HG03521 (cell line): ENCODE data around the gene LRCH4.
"Not testable (repeated sequence)": the region's sequence is repeated elsewhere in the genome, so short reads cannot be mapped to it uniquely, and the experiment has no call there.

Experiments used
- ATAC-seq: cut with Tn5 transposase; IDR thresholded peaks from one replicate; pipeline ENCODE4 v1.9.1; 2021; ENCODE audit warnings: mild to moderate bottlenecking, moderate library complexity; ENCODE audit not compliant: unreplicated experiment

LRCH4 gene

DNA sequence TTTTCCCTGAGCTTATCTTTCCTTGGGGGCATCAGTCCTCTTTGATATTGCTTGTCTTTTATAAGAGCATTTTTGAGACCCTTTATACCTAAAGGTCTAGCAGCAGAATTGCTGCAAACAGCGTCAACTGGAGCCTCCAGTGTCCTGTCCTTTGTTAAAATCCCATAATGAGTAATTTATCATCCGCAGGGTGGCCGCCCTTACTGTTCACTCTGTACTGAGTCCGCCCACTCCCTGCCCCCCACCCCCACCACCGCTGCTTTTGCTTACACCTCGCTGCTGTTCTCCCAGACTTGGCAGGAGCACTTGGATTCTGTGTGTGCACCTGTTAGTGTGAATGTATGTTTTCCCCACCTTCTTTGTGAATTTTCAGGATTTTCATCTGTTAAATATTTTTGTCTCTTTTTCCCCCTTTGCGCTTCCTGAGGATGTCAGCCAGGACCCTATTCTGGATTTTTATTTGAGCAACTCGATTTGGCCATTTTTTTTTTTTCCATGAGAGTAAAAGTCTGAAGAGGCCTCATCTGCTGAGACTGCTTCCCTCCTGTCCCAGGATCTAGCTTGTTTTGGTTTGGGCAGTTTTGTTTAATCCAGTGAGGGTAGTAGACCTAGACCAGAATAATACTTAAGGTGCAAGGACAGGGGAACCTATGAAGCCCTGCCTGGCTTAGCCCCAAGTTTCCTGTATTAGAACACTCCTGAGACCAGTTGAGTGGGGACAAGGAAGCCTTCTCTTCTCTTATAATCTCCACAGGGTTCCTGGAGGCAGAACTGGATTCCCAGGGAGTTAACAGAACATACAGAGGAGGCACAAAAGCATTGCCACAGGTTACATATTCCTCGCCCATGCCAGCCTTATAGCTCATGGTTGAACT lies 38.8 kb downstream of the LRCH4 start:
- no peak for ATAC-seq

DNA sequence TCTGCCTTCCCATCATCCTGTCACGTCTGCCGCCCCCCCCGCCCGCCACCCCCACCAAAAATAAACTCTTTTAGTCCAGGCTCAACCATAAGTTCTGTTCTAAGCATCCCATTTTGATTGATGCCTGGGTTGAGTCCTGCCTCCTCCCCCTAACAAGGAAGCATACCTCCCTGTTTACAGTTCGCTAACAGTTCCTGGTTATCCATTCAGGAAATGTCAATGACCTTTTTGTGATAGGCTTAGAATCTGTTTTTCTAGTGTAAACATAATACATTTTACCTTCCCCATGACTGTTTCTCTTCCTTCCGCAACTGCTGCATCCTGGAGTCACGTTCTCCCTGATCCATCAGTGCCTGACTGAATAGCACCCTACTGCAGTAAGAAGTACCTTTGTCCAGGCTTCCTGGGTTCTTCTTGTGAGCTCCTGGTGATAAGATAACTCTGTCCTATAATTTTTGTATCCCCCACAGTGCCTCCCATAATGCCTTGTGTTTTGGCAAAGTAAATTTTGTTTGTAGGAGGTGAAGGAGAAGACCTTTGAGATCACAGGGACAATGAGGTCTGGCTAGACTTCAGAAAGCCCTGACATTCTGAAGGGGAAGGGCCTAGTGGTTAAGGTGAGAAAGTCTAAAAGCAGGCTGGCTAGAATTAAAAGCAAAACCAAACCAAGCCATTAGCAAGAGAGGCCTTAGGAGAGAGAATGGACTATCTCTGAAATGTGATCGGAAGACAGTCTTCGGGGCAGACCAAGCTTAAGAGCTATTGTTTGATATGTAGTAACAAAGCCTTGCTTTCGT lies 39.6 kb downstream of the LRCH4 start:
- no peak for ATAC-seq

DNA sequence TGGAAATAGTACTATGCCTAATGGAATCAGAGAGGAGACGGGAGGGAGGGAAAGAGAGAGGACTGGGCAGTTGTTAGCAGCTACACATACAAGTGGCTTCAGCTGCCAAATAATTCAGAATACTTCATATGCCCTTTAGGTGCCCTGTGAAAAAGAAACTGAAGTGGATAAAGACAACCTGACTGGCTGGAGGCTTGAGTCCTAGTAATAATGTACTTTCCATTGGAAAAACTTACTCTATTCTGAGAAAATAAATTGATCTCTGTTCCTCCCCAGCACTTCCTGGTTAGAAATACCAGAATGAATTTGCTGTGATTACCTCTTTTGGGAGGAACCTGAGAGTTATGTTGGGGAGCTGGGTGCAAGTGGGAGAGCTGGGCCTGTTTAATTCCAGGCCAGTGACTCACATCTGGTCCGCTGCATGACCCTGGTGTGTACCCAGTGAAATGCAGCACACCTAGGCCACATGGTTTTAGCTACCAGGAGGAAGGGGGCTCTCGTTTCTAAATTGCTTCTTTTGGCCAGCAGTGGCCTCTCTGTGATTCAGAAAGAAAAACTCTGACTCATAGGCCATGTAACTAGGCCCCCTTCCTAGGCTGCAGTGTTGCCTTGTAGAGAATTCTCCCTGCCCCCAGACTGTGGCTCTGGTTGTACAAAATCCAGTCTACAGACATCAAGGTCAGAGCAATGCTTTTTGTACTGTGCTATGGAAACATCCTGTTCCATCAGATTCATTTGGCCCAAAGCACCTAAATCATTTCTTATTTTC lies 40.4 kb downstream of the LRCH4 start:
- ATAC-seq, result no peak

DNA sequence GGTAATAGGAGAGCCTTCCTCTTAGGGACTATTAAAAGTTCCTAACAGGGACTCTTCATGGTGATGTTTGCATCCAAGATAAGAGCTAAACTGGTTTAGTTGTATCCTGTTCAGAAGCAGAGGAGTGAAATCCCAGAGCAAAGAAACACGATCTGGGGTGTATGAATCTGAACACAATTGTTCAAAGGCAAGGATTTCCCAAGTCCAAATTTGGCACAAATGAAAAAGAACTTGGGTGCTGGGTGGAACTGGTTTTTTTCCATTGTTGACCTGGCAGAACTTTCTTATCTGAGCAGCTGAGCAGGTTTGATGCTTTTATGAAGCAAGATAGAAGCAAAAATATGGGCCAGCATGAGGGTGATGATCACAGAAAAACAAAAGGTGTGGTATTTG lies 41.0 kb downstream of the LRCH4 start:
- no peak for ATAC-seq

DNA sequence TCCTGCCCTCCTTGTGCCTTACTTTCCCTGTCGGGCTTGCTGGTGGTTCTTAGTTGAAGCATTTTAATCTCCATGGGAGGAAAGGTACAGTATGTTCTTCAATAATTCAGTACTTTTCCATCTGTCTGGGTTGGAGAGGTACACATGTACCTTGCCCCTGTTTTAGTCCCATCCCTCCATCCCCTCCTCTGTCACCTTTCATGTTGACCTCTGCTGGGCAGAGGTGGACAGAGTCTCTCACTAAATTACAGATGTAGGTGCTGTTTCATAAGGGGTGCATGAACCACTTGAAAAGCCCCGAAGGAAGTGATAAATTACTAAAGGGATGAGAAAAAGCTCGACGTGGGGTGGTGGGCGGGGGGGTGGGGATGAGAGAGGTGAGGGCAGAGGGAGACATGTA lies 41.5 kb downstream of the LRCH4 start:
- ATAC-seq, result no peak

DNA sequence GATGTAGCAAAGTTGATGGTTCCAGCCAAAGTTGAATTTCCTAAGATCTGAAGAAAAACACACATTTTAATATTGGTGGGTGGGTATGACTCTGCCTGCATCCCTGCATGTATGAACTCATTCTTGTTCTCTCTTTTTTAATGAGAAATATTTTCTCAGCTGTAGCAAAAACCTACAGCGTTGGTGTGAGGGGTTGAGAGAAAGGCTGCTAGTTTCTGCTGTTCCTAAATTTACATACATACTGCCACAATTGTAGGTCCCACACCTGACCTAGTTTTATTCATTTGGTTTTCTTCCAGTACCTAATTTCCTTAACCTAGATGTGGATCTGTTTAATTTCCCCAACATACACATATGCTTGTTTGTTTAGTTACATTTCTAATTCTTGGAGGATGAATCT lies 42.3 kb downstream of the LRCH4 start:
- no peak for ATAC-seq

DNA sequence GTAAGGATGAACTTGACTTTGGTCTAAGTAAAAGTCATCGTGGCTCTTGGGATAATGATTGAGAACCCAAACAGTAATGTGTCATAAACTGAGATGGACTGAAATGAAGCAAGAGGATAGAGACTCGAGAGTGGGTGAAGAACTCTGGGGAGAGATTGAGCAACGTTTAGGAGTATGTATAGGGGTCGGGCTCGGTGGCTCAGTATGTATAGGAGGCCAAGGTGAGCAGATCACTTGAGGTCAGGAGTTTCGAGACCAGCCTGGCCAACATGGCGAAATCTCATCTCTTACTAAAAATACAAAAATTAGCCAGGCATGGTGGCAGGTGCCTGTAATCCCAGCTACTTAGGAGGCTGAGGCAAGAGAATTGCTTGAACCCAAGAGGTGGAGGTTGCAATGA lies 44.6 kb downstream of the LRCH4 start:
- not testable (repeated sequence) for ATAC-seq

DNA sequence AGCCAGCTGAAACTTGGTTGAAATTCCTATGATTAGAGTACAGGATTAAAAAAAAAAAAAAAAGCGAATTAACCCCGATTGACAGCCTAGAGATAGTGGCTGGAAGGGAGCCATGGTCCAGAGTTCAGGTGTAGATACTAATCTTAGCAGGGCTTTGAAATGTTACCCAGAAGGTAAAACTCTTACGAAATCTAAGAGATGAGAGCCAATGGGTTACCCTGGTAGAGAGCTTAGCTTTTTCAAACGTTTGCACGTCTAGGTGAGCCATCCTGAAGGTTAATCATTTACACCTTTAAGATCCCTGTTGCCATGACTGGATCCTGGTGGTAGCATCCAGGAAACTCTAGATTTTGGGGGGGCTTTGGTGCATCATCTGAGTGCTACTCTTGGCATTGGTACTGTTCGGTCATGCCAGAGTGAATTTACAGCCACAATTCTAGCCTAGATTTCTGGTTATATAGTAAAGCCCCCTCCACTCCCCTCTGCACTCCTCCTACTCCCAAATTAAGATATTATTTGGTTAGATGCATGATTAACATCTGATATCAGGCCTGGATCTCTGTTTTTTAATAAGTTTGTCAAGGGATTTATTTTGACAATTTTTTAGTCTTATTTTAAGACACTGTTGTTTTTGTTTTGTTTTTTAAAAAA lies 45.7 kb downstream of the LRCH4 start:
- ATAC-seq, result no peak

DNA sequence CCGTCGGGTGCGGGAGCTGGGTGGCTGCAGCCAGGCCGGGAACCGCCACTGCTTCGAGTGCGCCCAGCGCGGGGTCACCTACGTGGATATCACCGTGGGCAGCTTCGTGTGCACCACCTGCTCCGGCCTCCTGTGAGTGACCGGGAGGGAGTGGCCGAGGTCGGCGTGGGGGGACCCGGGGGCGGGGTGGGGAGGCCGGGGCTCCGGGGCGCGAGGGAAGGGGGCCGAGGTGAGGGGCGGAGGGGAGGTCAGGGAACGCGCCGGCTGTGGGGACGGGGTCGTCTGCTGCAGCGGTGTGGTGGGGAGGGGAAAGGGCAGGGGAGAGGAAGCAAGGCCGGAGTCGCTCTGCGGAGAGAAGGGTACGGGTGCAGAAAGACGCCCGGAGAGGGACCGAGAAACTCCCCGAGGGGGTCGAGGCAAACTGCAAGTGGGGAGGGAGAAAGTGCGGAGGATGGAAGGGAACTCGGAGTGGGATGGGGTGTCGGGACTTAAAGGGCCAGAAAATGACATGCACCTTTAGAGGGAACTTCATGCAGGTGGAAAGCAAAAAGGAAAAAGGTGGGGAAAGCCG lies 46.4 kb downstream of the LRCH4 start:
- ATAC-seq, result no peak

DNA sequence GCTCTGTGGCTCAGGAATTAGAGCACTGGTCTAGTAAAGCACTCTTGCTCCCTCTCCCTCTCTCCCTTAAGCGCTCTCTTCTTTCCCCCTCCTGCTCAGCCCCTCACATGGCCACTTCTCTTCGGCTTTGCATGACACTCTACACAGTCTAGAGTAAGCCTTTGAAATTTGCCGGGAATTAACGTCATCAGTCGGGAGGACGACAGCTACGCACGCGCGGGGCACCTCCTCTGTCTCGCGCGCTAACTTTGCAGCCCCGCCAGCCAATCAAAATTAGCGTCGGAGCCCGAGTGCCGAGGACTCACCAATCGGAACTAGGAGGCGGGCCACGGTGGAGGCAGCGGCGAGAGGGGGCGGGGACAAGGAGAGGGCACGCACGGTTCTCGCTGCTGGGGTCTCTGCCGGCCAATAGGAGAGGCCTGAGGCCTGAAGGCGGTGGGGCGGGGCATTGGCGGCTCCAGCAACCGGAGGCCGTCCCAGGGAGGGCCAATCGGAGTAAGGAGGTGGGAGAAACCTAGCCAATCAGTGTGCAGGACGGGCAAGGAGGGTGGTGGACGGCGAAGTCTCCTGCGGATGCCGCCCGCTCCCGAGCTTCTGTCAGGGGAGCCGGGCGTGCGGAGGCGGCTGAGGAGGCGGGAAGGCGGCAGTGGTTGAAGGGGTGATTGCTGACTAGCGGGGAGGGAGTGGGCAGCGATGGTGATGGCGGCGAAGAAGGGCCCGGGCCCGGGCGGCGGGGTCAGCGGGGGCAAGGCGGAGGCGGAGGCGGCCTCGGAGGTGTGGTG lies 47.1 kb downstream of the LRCH4 start, which contains the start of gene AGFG2:
AGFG2 (plus strand) TSS at position 550 of the 782 bp plus-strand sequence; CDS start at position 694, 144 bp downstream.
- ATAC-seq, result peak; percentile 93

DNA sequence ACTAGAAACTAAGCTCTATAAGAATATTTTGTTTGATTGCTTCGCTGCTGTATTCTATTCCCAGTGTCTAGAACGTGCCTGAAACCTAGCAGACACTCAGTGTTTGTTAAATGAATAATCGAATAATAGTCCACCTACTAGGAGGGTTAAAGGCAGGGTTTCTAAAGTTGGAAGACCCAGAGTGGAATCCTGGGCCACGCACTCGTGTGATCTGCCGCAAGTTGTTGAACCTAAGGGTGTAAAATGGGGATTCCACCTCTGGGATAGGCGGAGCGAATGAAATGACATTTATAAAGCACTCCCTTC lies 47.6 kb downstream of the LRCH4 start:
- no peak for ATAC-seq

DNA sequence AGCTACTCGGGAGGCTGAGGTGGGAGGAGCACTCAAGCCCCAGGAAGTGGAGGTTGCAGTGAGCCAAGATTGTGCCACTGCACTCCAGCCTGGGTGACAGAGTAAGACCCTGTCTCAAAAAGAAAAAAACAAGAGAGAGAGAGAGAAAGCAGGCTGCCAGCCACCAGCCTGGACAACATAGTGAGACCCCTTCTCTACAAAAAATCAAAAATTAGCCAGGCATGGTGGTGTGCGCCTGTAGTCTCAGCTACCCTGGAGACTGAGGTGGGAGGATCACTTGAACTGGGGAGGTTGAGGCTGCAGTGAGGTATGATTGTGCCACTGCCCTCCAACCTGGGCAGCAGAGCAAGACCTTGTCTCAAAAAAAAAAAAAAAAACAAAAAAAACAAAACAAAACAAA lies 49.2 kb downstream of the LRCH4 start:
- not testable (repeated sequence) for ATAC-seq

DNA sequence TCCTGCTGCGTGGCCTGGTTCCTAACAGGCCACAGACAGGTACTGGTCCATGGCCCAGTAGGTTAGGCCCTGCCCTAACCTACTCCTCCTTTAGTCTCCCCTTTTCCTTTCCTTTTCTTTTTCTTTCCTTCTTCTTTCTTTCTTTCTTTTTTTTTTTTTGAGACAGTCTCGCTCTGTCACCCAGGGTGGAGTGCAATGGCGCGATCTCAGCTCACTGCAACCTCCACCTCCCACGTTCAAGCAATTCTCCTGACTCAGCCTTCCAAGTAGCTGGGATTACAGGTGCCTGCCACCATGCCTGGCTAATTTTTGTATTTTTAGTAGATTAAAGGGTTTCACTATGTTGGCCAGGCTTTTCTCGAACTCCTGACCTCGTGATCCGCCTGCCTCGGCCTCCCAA lies 49.9 kb downstream of the LRCH4 start:
- ATAC-seq, result not testable (repeated sequence)

DNA sequence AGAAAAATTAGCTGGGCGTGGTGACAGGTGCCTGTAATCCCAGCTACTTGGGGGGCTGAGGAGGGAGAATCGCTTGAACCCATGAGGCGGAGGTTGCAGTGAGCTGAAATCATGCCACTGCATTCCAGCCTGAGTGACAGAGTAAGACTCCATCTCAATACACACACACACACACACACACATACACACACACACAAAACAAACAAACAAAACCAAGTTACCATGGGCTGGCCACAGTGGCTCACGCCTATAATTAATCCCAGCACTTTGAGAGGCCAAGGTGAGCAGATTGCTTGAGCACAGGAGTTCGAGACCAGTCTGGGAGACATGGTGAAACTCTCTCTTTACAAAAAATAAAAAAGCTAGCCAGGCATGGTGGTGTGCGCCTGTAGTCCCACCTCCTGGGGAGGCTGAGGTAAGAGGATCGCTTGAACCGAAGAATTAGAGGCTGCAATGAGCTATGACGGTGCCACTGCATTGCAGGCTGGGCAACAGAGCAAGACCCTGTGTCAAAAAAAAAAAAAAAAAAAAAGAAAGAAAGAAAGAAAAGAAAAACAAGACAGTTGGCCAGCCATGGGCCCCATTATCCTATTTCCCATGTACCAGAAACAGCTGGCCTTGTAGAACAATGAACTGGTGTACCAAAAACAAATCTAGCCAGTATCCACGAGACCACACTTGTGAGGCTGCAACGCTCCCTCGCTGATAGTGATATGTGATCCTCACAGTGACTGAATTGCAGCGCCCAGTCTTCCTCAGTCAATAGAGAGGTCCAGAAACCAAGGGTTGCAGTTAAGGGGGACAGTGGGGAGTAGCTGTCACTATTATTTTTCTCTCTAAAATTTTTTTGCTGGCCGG lies 53.5 kb downstream of the LRCH4 start:
- no peak for ATAC-seq

DNA sequence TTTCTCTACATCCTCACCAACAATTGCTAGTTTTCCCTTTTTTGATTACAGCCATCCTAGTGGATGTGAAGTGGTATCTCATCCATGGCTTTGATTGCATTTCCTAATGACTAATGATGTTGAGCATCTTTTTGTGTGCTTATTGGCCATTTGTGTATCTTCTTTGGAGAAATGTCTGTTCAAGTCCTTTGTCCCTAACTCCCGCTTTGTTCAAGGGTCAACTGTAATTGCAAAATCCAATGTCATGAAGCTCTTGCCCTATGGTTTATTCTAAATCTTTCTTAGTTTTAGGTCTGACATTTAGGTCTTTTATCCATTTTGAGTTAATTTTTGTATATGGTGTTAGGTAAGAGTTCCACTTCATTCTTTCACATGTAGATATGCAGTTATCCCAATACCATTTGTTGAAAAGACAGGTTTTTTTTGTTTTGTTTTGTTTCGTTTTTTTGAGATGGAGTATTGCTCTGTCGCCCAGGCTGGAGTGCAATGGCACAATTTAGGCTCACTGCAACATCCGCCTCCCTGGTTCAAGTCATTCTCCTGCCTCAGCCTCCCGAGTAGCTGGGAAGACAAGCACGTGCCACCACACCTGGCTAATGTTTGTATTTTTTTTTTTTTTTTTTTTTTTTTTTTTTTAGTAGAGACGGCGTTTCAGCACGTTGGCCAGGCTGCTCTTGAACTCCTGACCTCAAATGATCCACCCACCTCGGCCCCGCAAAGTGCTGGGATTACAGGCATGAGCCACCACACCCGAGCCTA lies 57.6 kb downstream of the LRCH4 start:
- ATAC-seq, result not testable (repeated sequence)
